NCI-H187 (cell line): ENCODE data around the gene NRDC.
"Not testable (repeated sequence)": the region's sequence is repeated elsewhere in the genome, so short reads cannot be mapped to it uniquely, and the experiment has no call there.

Source experiments
- DNase-seq, 2 experiments: peaks; one replicate each; lab custom pipeline; 2025; lab: John Stamatoyannopoulos, UW

Gene NRDC

DNA sequence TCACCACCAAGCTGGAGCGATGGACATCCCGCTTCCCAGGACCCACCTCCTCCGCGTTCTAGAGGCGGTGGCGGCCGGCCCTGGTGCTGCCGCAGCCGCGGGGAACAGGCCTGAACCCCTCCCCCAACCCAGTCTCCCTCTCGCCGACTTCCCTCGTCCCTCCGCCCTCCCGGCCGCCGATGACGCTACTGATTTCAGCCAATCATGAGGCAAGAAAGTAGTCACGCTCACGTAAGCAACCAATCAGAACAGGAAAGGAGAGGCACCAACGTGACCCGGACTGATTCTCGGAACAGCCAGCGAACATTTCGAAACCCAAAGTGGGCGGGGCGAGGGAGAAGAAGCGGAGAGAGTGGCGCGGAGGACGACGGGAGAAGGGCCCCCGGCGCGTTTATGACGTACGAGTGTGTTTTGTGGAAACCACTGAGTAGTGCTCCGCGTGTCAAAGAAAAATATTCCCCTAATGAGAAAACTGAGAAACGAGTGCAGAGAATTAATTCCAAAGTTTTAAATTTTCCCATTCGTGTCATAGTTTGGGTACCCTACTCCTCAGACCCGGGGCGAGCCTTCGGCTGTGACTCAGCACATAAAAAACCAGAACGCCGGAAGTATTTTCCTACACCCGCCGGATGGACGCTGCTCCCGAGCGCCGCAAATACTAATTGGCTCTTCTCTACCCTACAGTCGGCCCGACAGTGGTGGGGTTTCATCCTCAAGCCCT lies at the start of gene NRDC:
Gene NRDC, minus strand, starts transcription at position 112 of the 721 bp plus-strand sequence. CDS start 112 bp downstream, outside the sequence.
- peak; percentile 94 to 98 for DNase-seq

GRCh38 chr1:51927029-51927428 lies 48.5 kb upstream of the NRDC start:
- no peak for DNase-seq

DNA sequence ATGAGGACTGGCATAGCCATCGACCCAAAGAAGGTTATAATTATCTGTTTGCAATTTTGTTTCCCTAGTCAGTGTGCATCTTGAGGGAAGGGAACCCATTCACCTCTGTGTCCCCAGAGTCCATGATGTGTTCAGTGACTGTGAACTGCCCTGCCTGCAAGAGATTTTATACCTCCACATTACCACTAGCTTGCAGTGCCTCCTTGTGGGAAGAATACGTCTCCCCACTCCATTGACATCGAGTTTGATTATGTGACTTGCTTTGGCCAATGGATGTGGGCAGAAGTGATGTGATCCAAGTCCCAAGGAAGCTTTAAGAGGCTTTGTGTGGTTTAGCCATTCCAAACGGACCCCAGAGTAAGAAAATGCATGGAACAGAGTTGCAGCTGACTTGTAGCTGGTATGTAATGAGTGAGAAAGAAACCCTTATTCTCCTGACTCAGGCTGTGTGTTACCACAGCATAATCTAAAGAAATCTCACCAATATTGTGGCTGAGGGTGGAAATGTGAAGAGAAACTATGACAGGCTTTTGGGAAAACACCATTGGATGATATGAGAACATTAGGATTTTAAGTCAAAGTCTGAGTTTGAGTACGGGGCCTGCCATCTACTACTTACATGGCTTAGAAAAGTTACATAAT lies 47.8 kb upstream of the NRDC start:
- no peak for DNase-seq

DNA sequence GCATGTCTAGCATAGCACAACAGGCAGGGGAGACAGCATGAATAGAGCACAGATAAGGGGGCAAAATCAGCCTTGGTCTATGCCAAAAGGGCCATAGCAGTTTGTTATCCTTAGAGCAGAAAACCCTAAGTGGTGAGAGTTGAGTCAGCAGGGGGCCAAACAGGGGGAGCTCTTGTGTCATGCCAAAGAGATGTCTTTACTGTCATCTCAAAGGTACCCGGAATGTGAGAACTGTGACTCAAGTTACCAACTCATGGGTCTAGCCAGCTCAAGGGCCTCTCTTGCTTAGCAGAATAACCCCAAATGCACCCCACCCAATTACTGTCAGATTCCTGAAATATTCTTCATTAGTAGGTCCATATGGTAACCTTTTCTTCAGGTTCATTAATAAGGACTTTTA lies 45.9 kb upstream of the NRDC start:
- DNase-seq, result no peak

DNA sequence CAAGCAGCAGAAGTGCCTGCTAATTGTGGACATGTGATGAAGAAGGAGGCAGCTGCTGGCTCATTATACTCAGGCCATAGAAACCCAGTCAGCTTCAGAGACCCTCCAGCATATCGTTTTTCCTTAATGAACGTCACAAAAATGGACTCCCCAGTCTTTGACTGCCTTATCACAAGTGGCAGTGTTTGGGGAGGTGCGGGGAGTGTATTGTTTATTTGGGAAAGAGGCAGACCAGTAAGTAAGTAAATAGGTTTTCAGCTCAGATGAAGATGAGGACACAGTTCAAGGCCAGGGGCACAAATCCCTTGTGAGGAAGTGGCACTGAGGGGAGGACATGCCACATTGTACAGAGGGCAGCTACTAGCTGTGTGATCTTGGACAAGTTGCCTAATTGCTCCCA lies 43.5 kb upstream of the NRDC start:
- DNase-seq, result no peak

GRCh38 chr1:51920130-51920529 lies 41.6 kb upstream of the NRDC start:
- DNase-seq, result no peak

DNA sequence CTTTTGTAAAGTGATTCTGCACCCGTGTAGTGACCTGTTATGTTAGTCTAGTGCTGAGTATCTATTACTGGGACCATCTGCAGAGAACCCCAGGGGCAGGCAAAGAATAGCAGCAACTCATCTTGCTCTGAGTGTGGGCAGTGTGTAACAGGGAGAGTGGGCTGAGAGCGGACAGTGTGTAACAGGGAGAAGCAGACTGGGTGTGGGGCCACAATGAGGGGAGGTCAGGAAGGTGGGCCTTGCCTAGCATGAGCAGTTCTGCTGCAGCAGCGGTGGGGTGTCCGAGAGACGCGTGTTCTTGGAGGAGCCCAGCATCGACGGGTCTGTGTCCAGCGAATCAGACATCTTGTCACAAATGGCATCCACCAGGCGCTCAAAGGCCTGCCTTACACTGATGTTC lies 41.2 kb upstream of the NRDC start:
- no peak for DNase-seq

DNA sequence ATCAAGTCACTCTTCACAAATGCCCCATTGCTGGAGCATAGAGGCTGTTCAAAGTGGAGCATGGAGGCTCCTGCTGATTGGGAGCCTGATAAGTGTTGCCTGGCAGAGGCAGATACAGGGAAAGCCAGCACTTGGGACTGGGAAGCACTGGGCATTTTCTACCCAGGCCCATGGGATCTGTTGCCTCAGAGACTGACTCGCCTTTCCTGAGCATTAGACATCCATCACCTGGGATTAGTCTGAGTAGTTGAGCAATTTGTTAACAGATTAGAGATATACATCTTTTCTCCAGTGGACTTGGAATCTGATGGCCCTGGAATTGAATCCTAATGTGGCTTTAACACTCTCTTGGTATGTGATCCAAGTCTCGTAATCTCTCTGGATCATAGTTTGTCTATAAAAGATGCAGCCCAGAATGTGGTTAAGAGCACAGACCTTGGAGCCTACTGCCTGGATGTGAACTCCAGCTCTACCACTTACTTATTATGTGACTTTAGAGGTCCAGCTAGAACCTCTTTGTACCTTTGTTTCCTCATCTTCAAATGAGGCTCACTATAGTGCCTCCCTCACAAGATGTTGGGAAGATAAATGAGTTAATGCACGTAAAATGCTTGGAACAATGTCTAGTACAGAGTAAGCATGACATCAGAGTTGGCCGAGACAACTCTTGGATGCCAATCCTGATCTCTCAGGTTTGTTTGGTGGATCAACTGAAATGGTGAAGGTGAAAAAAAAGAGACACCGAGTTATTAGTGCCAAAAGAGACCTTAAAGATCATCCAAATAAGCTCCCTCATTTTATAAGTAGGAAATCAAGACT lies 38.3 kb upstream of the NRDC start:
- DNase-seq, result no peak

DNA sequence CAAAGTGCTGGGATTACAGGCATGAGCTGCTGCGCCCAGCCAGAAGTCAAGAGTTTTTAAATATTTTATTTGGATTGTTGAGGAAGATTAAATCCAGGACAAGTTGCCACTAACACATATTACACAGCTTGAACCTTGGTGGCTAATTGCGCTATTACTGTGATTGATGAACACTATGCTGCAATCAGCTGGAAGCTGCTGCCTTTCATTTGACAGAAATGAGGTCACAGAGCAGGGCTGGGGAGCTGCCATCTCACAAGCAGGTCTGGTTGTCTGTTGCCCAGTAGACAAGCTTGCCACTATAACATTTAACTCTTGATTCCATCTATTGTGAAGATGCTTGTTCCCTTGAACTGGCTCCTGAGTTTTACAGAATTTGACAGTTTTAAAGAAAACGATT lies 37.4 kb upstream of the NRDC start:
- DNase-seq, result no peak

DNA sequence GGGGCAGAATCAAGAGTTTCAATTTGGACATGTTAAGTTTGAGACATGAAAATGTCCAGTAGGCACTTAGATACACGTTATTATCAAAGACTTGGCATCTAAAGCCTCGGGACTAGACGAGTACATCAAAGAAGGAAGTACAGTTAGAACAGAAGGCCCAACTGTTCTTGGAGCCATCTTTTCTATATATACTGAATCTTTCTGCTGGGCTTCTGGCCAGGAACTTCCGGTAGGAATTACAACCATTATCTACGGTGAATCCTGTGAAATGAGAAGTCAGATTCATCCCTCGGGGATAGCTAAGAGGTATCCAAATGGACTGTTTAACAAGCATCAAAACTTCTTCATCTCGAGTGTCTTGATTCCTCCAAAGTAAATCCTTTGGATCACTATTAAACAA lies 34.4 kb upstream of the NRDC start:
- no peak for DNase-seq

GRCh38 chr1:51910221-51911000 lies 31.9 kb upstream of the NRDC start:
- DNase-seq, result no peak

DNA sequence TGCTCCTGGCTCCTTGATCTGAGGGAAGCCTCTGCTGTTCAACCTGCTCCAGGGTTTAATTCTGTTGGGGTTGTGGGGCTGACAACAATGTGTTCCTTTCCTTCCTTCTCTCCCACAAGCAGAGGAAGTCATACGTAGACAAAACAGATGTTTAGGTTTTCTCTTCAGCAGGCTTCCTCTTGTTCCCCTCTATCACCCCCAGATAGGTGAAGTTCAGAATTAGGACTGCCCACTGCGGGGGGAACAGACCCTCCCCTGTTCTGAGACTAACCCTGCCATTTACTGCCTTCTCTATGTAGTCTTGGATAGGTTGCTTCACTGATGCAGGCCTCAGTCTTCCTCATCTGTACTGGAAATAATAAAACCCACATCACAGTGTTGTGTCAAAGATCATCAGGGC lies 30.0 kb upstream of the NRDC start:
- no peak for DNase-seq

GRCh38 chr1:51907079-51907702 lies 28.7 kb upstream of the NRDC start:
- no peak for DNase-seq

DNA sequence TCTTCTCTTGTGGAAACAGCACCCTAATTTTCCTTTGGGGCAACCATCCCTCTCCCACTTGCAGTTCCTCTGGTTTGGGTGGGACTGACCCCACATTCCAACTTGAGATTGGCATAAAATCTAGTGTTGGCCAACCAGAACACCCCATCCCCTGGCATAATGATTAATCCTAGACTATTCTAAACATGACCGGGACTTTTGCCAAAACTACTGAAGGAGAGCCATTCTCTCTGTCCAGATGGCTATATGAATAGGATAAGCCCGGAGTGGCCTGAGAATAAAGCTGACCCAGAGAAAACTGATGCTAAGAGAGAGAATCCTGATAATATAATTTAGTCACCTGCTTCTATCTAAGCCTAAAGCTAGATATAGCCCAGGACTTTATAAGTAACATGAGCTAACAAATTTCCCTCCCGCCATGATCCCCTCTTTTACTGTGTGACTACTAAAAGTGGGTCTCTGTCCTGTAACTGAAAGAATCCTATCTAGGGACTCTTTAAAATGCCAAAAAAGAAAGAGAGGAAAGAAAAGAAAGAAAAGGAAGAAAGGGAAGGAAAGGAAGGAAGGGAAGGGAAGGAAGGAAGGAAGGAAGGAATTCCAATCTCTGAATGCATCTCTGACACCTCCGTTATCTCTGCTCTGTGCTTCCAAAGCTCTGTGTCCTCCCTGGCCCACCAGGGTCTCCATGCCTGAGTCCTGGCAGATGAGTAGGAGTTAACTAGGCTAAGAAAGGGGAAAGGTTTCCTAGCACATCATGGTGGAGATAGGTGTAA lies 28.0 kb upstream of the NRDC start:
- no peak for DNase-seq

GRCh38 chr1:51902456-51902855 lies 23.9 kb upstream of the NRDC start:
- DNase-seq, result no peak

GRCh38 chr1:51901151-51901550 lies 22.6 kb upstream of the NRDC start:
- DNase-seq, result no peak

GRCh38 chr1:51899022-51899421 lies 20.5 kb upstream of the NRDC start:
- DNase-seq, result no peak

GRCh38 chr1:51898090-51898734 lies 19.7 kb upstream of the NRDC start:
- no peak for DNase-seq

DNA sequence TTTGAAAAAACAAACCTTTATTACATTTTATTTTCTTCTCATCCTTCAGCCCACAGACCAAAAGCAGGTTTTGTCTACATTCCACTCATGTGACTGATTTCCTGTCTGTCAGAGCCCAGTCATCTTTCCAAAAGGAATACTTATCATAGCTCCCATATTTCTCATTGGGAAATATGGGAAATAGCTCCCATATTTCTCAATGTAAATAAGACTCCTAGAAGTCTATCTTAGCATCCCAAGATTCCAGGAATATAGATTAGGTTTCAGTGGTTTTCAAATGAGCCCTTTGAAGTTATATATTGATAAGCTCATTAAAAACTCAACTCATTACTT lies 19.1 kb upstream of the NRDC start:
- DNase-seq, result no peak

- not testable (repeated sequence) for DNase-seq
Measured at GRCh38 chr1:51894748-51895147, 16.2 kb upstream of the NRDC start.

DNA sequence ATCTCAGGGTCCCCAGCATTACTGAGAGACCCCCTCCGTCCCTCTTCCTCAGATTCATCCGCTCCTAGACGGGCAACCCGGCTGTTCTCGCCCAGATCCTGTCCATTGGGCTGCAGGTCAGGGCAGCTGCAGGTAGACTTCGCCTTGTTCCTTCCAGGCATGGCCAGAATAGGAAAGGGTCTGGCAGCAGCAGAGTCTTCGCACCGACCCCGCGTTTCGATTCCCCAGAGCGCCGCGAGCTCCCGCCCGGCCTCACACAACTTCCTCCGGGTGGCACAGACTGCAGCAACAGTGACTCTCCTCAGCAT lies 265 bp downstream of the NRDC start:
- DNase-seq, result no peak
